Measurements from ENCODE around the gene LRP1.

Gene LRP1

GRCh38 chr12:57106021-57106708, 22.1 kb upstream of the LRP1 start:
- intact Hi-C loops (cut with DNase I; ENCODE audit: low total_unique reads) = no loop called here
- no peaks in the 10 kb centered on the region for H3K9me3 ChIP-seq
- peaks cover 0 to 29% (median 24%) of the 10 kb centered on the region in 4 donors for H3K4me1 ChIP-seq
- no peak for DNase-seq
- H3K4me3 ChIP-seq = no peak overlapping the region
- no peaks in the 10 kb centered on the region for H3K27me3 ChIP-seq
- H3K27ac ChIP-seq = no peak overlapping the region
- TF ChIP-seq, protein P1, sequence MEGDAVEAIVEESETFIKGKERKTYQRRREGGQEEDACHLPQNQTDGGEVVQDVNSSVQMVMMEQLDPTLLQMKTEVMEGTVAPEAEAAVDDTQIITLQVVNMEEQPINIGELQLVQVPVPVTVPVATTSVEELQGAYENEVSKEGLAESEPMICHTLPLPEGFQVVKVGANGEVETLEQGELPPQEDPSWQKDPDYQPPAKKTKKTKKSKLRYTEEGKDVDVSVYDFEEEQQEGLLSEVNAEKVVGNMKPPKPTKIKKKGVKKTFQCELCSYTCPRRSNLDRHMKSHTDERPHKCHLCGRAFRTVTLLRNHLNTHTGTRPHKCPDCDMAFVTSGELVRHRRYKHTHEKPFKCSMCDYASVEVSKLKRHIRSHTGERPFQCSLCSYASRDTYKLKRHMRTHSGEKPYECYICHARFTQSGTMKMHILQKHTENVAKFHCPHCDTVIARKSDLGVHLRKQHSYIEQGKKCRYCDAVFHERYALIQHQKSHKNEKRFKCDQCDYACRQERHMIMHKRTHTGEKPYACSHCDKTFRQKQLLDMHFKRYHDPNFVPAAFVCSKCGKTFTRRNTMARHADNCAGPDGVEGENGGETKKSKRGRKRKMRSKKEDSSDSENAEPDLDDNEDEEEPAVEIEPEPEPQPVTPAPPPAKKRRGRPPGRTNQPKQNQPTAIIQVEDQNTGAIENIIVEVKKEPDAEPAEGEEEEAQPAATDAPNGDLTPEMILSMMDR (IDR thresholded peaks at IDR 0.05) = no peak
- H3K36me3 ChIP-seq = peaks cover 52 to 72% (median 65%) of the 10 kb centered on the region in 3 donors

DNA sequence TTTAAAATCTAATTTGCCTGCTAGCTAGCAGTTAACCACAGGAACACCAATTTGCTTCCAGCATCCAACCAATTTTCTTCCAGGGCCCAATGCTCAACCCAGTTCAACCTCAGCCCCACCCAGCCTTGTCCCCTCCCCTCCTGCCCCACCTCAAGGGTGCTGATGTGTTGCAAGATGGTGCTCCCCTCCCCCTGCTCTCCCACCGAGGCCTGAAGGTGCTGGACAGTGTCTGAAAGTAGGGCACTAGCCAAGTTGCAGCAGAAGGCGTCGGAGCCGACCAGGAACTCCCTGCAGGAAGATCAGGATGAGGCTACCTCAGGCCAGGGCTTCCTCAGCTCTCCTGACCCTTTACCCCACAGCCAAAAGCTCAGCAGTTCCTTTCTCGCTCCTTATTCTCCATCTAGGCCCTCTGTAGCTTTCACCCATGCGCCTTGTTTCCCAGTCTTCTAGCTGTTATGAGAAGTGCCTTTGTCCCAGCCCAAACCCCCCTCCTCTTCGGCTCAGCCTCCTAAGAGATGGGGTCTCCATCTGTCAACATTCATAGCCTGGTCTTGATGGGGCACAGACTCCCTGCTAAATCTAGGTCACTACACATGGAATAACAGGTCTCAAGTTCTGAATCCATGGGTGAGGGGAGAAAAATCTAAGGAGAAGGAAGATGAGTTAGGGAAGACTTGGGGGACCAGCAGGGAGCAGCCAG, 20.7 kb upstream of the LRP1 start:
- intact Hi-C loops (cut with DNase I; ENCODE audit: low total_unique reads) = no loop called here
- Histone ChIP-seq H3K27ac (peak overlapping the region; percentile 7 to 16), H3K9me3 (no peaks in the 10 kb centered on the region), H3K27me3 (no peaks in the 10 kb centered on the region), H3K4me1 (peaks cover 4 to 37% (median 29%) of the 10 kb centered on the region in 4 donors), H3K4me3 (no peak overlapping the region), H3K36me3 (peaks cover 45 to 58% (median 50%) of the 10 kb centered on the region in 3 donors)
- no peak for DNase-seq
- TF ChIP-seq, protein P1 (IDR thresholded peaks at IDR 0.05) = no peak

DNA sequence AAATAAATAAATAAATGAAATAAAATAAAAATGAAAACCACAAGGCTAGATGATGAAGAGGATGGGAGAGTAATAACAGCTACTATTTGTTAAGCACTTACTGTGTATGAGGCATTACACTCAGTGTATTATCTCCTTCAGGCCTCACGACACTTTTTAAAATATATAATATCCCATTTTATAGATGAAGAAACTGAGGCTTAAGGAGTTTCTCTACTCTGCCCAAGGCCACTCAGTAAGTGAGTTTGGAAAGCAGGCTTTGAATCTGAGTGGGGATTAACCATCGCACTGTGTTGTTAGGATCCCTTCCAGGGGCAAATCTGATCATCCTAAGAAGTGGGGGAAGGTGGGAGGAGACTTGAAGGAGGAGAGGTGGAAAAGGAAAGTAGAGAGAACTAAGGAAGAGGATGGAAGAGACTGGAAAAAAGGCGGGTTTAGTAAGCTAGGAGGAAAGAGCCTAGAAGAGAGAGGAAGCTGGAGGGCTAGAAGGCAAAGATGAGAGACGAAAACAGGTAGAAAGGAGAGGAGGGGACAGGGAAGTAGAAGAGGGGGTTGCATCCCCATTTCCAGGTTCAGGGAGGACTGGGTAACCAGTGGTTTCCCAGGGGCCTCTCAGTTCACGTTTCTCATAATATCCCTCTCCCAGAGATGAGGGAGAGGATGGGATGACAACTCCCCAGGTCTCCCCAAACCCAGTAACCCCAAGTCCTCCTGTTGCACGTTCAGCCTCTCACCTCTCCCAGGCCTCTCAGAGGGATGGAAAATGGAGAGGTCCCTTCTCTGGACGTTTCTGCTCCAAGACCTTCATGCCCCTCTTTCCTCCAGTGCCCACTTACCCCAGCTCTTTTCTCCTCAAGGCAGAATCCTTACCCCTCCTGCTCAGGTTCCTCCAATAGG, 18.8 kb upstream of the LRP1 start:
- H3K4me1 ChIP-seq = peaks cover 4 to 39% (median 31%) of the 10 kb centered on the region in 4 donors
- peaks cover 36 to 41% (median 38%) of the 10 kb centered on the region in 3 donors for H3K36me3 ChIP-seq
- no peaks in the 10 kb centered on the region for H3K27me3 ChIP-seq
- H3K27ac ChIP-seq = peak overlapping the region; percentile 96 to 99
- DNase-seq = no peak
- intact Hi-C loops (cut with DNase I; ENCODE audit: low total_unique reads) = loop anchor here (2.0 kb wide), 2 partner anchors 15 to 41 kb away; no protein-coding TSS in a partner anchor
- TF ChIP-seq, protein P1 (IDR thresholded peaks at IDR 0.05) = no peak
- H3K9me3 ChIP-seq = no peaks in the 10 kb centered on the region
- H3K4me3 ChIP-seq = peak overlapping the region; percentile 65 to 74

DNA sequence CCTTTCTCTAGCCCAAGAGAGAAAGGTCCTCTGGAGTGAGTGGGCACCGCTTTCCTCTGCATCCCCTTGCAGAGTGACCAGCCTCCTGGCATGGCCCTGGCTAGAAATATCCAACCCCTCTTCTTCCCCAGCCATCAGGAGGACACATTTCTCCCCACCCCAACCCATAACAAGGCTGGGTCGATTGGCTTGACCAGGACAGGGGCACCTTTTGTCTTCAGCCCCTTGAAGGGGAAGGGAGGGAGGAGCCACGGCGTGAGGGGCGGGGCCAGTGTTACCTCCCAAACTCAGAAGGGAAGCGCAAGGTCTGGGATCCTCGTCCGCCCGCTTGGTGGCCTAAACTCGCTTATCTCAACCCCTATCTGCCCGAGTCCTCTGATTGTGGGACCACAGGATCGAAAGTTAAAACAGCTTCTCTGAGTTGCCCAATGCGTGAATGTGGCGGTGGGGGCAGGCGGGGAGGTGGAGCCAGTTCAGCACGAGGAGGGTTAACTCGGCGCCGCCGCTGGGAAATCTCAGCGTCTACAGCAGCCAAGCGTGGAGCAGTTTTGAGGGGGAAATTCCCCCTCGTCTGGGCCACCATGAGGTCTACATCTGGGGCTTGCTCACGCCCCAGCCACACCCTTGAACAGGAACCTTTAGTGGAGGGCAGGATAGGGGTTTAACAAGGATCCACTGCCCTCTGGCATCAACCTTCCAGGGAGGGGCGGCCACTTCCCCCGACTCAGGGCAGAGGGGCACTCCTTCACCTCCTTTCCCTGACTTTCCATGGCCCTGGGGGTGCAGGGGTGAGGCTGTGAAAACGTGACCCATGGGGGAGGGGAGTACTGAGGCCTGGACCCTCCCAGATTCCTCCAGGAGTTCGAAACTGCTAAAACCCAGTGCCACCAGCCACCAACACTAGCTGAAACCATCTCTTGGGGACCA, 17.9 kb upstream of the LRP1 start:
- TF ChIP-seq, protein P1 (IDR thresholded peaks at IDR 0.05) = peak in 1 of 2 experiments; percentile 11
- intact Hi-C loops (cut with DNase I; ENCODE audit: low total_unique reads) = loop anchor here (2.0 kb wide), 2 partner anchors 16 to 42 kb away; no protein-coding TSS in a partner anchor
- peaks cover 4 to 39% (median 31%) of the 10 kb centered on the region in 4 donors for H3K4me1 ChIP-seq
- peak; percentile 79 to 90 for DNase-seq
- H3K4me3 ChIP-seq = peak overlapping the region; percentile 65 to 74
- peak overlapping the region; percentile 96 to 99 for H3K27ac ChIP-seq
- H3K9me3 ChIP-seq = no peaks in the 10 kb centered on the region
- peaks cover 28 to 32% (median 29%) of the 10 kb centered on the region in 3 donors for H3K36me3 ChIP-seq
- no peaks in the 10 kb centered on the region for H3K27me3 ChIP-seq

Data from tibial artery (tissue), 4 donors.